ENCODE results near the gene PPP2R1B. TPM values are rescaled to one million over a fixed set of nuclear protein-coding genes. Genes with fewer than 3 reads are reported as not detected.

The PPP2R1B gene
- polyA plus RNA-seq, 1 donor (not counting 4 experiments of a cell fraction or from before 2014, with no cell fraction given), result 33.6 TPM

- dilution Hi-C loops (cut with MboI; ENCODE audit: extremely low pct_ligation_motif_present, low sequenced_read_pairs), result no loop called here
- Histone ChIP-seq H3K9me3 (ENCODE audit: control insufficient read depth, low read depth, low read length) (no peaks in the 10 kb centered on the region), H2AFZ (ENCODE audit: control insufficient read depth, low read length) (no peak overlapping the region), H3K4me3 (ENCODE audit: control insufficient read depth in 2 of 3, extremely low read depth in 1 of 3, insufficient read depth in 2 of 3, low read depth in 1 of 3, low read length in 3 of 3) (no peak overlapping the region), H3K79me2 (ENCODE audit: control insufficient read depth, insufficient read depth, low read length) (peaks cover 5% of the 10 kb centered on the region), H3K4me1 (ENCODE audit: control insufficient read depth, extremely low read depth, insufficient read depth, low read length) (peaks cover 9% of the 10 kb centered on the region), H3K4me2 (ENCODE audit: control insufficient read depth, extremely low read depth, insufficient read depth, low read depth, low read length) (no peak overlapping the region), H3K27me3 (ENCODE audit: control insufficient read depth, extremely low read depth, insufficient read depth, low read length) (no peaks in the 10 kb centered on the region), H3K9me1 (ENCODE audit: control insufficient read depth, extremely low read depth, insufficient read depth, low read length) (no peaks in the 10 kb centered on the region), H4K20me1 (ENCODE audit: control insufficient read depth, extremely low read depth, insufficient read depth, low read length) (no peaks in the 10 kb centered on the region), H3K36me3 (ENCODE audit: control insufficient read depth in 2 of 2, extremely low read depth in 1 of 2, insufficient read depth in 2 of 2, low read length in 2 of 2) (no peaks in the 10 kb centered on the region), H3K27ac (ENCODE audit: control insufficient read depth, insufficient read depth, low read length) (no peak overlapping the region), H3K9ac (ENCODE audit: control insufficient read depth, extremely low read depth, insufficient read depth, low read length) (no peak overlapping the region)
- DNase-seq (ENCODE audit: low read depth, low spot score) (no peak), FAIRE-seq (no peak)
- TF ChIP-seq CTCF (optimal IDR thresholded peaks at IDR 0.05 in 1 of 3, IDR thresholded peaks at IDR 0.05 in 1 of 3, conservative IDR thresholded peaks at IDR 0.05 in 1 of 3; ENCODE audit: extremely low read depth in 1 of 3, insufficient read depth in 2 of 3, low read length in 3 of 3) (no peak), EZH2 (IDR thresholded peaks at IDR 0.05; ENCODE audit: low read length) (no peak)
Observed at GRCh38 chr11:111770581-111771134, 4.5 kb upstream of the PPP2R1B start.

DNA sequence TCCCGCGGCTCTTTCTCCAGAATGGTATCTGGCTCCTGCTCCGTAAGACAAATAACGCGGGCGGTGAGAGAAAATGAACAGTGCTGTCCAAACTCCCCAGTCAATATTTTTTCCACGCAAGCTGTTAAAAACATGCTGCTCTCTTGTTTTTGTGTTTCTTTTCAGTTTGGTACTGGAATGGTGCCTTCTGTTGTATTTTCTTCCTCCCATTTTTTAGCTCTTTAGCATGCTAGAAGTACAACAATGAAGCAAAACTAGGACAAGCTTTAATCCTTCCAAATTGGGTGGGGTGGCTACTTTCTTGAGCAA lies 599 bp upstream of the PPP2R1B start:
- Histone ChIP-seq H3K79me2 (ENCODE audit: control insufficient read depth, insufficient read depth, low read length) (peaks cover 23% of the 10 kb centered on the region), H3K9me3 (ENCODE audit: control insufficient read depth, low read depth, low read length) (no peaks in the 10 kb centered on the region), H3K36me3 (ENCODE audit: control insufficient read depth in 2 of 2, extremely low read depth in 1 of 2, insufficient read depth in 2 of 2, low read length in 2 of 2) (peaks cover 9 to 14% of the 10 kb centered on the region in 2 experiments), H3K27ac (ENCODE audit: control insufficient read depth, insufficient read depth, low read length) (peak overlapping the region; percentile 96), H2AFZ (ENCODE audit: control insufficient read depth, low read length) (peak overlapping the region; percentile 95), H3K4me3 (ENCODE audit: control insufficient read depth in 2 of 3, extremely low read depth in 1 of 3, insufficient read depth in 2 of 3, low read depth in 1 of 3, low read length in 3 of 3) (peak overlapping the region; percentile 83 to 91 (median 84)), H3K4me2 (ENCODE audit: control insufficient read depth, extremely low read depth, insufficient read depth, low read depth, low read length) (peak overlapping the region; percentile 86), H3K9me1 (ENCODE audit: control insufficient read depth, extremely low read depth, insufficient read depth, low read length) (no peaks in the 10 kb centered on the region), H3K27me3 (ENCODE audit: control insufficient read depth, extremely low read depth, insufficient read depth, low read length) (no peaks in the 10 kb centered on the region), H3K9ac (ENCODE audit: control insufficient read depth, extremely low read depth, insufficient read depth, low read length) (peak overlapping the region; percentile 93), H4K20me1 (ENCODE audit: control insufficient read depth, extremely low read depth, insufficient read depth, low read length) (no peaks in the 10 kb centered on the region), H3K4me1 (ENCODE audit: control insufficient read depth, extremely low read depth, insufficient read depth, low read length) (peaks cover 14% of the 10 kb centered on the region)
- TF ChIP-seq CTCF (optimal IDR thresholded peaks at IDR 0.05 in 1 of 3, IDR thresholded peaks at IDR 0.05 in 1 of 3, conservative IDR thresholded peaks at IDR 0.05 in 1 of 3; ENCODE audit: extremely low read depth in 1 of 3, insufficient read depth in 2 of 3, low read length in 3 of 3), result no peak
- TF ChIP-seq EZH2 (IDR thresholded peaks at IDR 0.05; ENCODE audit: low read length), result no peak
- dilution Hi-C loops (cut with MboI; ENCODE audit: extremely low pct_ligation_motif_present, low sequenced_read_pairs), result no loop called here
- DNase-seq (ENCODE audit: low read depth, low spot score), result no peak
- FAIRE-seq, result no peak
